SIG-M5 treated with dmso at 0.1 percent for 504 hours (cell line): ENCODE results near the gene TAF15.

Source experiments
- DNase-seq: peaks from one replicate; lab custom pipeline; 2025; ENCODE audit not compliant: unreplicated experiment; lab: John Stamatoyannopoulos, UW

Gene TAF15

GRCh38 chr17:35786941-35787432, 22.3 kb upstream of the TAF15 start:
- DNase-seq: no peak

- DNase-seq: no peak
Observed at GRCh38 chr17:35788477-35789368, 20.6 kb upstream of the TAF15 start.

- no peak for DNase-seq
Observed at GRCh38 chr17:35790841-35791240, 18.4 kb upstream of the TAF15 start.

- DNase-seq: no peak
Observed at GRCh38 chr17:35791681-35792350, 17.5 kb upstream of the TAF15 start.

GRCh38 chr17:35793257-35793656, 16.0 kb upstream of the TAF15 start:
- DNase-seq: no peak

DNA sequence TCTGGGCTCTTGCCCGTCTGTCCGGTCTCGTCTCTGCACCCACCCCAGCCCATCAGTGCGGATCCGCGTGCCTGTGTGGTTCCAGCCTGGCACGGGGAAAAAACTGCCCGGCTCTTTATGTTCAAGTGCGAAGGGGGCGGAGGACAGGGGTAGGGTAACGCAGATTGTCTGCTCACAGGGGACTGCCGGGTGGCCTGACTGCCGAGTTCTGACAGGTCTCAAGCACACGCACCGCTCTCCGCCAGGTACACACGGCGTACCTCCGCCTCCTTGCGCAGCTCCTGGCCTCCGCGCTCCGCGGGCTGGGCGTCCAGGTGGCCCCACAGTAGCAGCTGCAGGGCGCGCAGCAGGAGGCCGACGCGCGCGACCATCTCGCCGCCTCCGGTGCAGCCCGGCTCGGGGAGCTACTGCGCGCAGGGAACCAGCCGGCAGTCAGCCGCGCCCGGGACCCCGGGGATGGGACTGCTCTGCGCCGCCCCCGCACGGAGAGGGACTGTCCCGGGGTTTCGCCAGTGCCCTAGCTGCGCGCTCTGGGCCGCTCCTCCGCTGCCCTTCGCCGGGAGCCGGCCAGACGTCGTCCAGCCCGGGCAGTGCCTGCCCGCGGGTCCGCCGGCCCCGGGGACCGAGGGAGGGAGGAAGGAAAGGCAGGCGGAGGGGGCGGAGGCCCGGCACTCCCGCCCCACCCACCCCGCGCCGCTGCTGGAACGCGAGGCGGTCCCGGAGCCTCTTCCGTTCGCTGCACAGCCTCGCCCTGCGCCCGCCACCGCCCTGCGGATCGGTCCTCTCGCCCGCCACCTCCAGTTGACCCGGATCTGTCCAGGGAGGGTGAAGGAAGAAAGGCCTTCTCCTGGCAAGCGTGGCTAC, 14.0 kb upstream of the TAF15 start, which contains the start of gene MMP28:
TSS of gene MMP28 (minus strand) at position 635 of the 864 bp plus-strand sequence. CDS start at position 371, 264 bp downstream.
- DNase-seq: no peak

- no peak for DNase-seq
Observed at GRCh38 chr17:35795871-35796265, 13.4 kb upstream of the TAF15 start.

DNA sequence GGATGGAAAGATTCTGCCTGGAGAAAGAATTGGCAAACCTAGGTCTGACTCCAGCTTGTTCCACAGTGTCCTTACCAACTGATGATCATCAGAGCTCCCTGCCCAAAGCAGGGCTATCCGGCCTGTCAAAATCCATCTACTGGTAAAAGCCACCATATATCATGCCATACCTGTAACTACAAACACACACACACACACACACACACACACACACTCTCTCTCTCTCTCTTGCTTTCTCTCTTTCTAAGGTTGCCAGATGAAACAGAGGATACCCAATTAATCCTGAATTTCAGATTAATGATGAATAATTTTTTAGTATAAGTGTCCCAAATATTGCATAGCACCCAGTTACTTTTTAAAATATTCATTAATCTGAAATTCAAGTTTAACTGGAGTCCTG, 12.3 kb upstream of the TAF15 start:
- DNase-seq: no peak

DNA sequence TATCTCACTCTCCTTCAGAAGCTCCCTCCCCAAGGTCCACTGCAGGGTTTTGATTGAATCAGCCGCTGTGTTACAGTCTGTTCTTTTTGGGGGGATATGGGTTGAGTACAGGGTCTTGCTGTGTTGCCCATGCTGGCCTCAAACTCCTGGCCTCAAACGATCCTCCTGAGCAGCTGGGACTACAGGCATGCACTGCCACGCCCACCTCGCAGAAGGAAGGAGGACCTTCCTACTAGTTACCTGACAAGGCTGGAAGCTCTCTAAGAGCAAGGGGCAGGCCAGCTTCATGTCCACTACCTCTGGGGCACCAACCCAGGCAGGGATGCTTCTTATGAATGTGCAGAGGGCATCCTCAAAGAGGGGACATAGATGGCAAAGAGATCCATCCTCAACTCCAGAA, 11.9 kb upstream of the TAF15 start:
- DNase-seq: no peak

GRCh38 chr17:35797918-35798317, 11.4 kb upstream of the TAF15 start:
- no peak for DNase-seq

GRCh38 chr17:35799942-35800341, 9.3 kb upstream of the TAF15 start:
- DNase-seq: no peak

DNA sequence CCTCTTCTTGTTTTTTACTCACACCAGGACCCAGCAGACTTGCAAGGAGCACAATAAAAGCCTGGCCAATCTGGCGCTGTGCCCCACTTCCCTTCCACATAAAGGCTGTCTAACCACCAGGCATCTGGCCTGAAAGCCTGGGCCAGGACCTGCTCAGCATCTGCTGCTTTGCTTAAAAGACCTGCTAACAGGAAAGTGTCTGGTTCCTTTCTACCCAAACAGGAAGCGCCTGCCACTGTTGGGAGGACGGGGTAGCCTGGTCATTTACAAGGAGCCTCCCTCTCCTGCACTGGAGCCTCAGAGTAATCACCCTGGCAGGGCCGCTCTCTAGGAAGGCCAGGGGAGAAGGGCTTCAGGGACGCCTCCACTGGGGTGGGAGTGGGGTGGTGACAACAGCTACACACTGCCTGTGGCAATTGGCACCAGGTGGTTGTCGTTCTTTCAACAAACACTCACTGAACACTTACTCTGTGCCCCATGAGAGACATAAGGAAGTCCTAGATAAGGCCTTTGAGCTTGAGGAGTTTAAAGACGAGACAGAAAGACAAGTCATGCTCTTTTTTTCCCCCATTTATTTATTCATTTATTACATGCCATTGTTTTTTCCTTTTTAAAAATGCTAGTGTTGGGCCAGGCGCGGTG, 7.6 kb upstream of the TAF15 start:
- DNase-seq: no peak

DNA sequence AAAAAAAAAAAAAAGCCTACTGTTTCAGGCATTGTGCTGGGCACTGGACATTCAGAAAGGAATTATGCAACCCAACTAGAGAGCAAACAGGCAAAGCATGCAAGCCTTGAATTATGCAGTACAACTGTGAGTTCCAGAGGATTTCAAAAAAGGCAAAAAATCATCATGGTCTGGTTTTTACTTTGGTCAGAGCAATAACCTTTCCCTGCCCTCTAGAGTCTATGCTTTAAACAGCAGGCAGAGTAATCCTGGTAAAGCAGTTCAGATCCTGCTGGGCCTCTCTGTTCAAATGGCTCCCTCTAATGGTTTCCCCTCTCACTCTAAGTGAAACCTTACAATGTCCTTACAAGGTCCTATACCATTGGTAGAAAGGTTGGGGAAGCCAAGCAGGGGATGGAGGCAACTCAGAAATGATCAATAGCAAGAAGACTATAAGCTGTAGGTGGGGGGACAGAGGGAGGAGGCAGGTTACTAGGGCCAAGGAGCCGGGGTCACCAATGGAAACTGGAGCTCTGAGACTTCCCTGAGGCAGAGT, 4.6 kb upstream of the TAF15 start:
- DNase-seq: peak; percentile 93

DNA sequence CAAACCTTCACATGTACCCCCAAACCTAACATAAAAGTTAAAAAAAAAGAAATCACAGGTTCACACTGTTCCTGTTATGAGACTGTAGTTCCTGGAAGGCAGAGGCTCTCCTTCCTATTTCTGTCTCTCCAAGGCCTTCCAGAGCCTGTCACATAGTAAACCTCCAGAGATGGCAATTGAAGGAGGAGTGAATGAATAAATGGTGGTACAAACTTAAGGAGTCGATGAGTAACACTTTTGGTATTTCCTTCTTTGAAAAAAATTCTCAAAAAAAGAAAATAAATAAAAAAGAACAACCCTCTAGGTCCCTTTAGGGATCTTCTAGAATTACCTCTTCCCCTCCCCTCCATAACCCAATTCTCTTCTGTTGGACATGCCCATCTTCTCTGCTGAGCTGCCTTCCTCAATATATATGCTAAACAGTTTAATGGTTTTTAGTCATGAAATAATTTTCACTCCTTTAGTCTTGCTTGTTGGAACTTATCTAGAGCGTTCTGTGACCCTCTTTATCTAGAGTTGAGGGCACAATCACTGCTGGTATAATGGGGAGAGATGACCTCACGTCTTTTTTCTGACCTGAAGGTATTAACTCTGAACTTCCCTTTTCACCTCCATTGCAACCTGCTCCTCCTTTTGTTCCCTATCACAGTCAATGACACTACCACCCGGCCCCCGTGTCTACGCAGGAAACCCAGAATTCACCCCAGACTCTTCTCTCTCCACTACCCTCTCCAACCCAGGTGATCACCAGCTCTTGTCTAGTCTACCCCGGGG, 1.7 kb upstream of the TAF15 start:
- DNase-seq: no peak

- peak; percentile 64 for DNase-seq
Observed at GRCh38 chr17:35808240-35808961, 883 bp upstream of the TAF15 start.

DNA sequence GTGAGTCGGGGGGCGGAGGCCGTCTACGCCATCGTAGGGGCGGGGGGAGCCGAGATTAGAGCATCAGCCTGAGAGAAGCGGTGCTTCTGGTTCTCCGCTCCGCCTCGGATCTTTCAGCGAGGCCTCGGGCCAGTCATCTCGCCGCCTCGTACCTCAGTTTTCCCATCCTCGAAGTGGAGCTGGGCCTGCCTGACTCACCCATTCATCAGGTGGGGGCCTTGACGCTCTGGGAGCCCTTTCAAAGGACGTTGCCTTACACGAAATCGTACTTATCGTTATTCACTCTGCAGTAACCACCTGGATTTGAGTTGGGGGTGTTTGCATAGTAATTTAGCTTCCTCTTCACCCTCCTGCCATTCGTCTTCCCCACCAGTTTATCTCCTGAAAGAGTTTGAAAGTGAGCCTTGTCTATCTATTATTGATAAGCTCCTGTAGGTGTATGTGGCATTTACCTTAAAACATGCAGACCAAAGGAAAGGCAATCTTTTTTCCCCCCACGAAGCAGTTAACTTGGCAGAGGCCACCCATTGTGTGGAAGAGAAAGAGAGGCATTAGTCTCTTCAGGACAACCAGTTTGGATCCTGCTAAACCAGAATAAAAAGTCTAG, 674 bp downstream of the TAF15 start:
- DNase-seq: no peak

DNA sequence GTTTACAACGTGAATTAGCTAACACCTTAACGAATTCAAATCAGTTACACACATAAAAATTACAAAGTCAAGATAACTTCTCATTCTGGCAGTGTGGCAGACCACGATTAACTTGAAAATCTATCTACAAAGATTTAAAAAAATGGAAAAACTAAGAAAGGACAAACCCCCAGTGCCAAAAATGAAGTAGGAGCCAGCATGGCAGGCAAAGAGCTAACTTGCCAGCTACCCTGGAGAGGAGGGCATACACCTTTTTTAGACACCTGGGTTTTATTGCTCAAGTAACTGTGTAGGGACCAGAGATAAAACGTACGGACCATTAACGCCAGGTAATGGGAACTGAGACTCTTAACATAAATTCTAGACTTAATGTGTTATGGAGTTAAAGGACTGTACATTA, 2.5 kb downstream of the TAF15 start:
- no peak for DNase-seq

GRCh38 chr17:35812456-35812855, 3.2 kb downstream of the TAF15 start:
- no peak for DNase-seq

GRCh38 chr17:35816723-35817122, 7.4 kb downstream of the TAF15 start:
- no peak for DNase-seq
